Cardiac septum (tissue), 1 donor: ENCODE data around the gene OXSM. TPM values are rescaled to one million over a fixed set of nuclear protein-coding genes. Genes with fewer than 3 reads are reported as not detected.

ENCODE experiments used
- DNase-seq: peaks from one replicate; pipeline ENCODE4 v3.0.0-alpha.2; 2020; ENCODE audit warnings: low spot score
- intact Hi-C: fragments of 100-400 bp; cut with DNase I; formaldehyde crosslinking; loops from one replicate; pipeline ENCODE4 v1.14.0; 2022
- total RNA-seq: library from RNA; stranded (reverse); fragmentation: NEBNext Ultra II Directional; extraction: Animal tissue kit (Norgen Biotek cat#: 25700); gene quantifications from one replicate; pipeline ENCODE4 v1.2.1, GENCODE V29; 2021
- donor health status: DM: no; HTN: no; CAD: no.

Gene OXSM
- total RNA-seq, 1 donor from 2014 or later: 11.0 TPM

- intact Hi-C loops: loop anchor here (5.0 kb wide), 1 partner anchor 869 kb away; no protein-coding TSS in a partner anchor
- DNase-seq: no peak
These were observed 53.4 kb downstream of the OXSM start for GRCh38 chr3:25843332-25843731.

Other genes starting within 250 kb of the OXSM start
- 108 TPM for gene TOP2B, start 125.2 kb upstream of the OXSM start, total RNA-seq
- 29.3 TPM for gene NGLY1, start 6.6 kb upstream of the OXSM start, total RNA-seq